SKM-1 treated with dmso at 0.1 percent for 144 hours (cell line): ENCODE measurements around the gene GDF10.

ENCODE experiments used
- DNase-seq: peaks from one replicate; lab custom pipeline; 2025; ENCODE audit not compliant: unreplicated experiment; lab: John Stamatoyannopoulos, UW

GDF10 gene

DNA sequence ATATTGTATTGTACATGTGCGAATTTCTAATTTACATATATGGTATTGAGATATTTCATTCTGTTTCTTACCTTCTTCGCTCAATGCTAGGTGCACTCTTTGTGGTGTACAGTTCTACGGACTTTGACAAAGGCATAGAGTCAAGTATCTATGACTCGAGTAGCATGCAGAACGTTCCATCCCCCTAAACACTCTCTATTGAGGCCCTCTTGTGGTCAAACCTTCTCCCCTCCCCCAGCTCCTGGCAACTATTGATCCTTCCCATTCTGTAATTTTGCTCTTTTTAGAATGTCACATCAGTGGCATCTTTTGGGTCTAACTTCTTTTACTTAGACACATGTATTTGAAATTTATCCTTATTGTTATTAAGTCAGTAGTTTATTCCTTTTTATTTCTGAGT is 30.7 kb upstream of the GDF10 start:
- DNase-seq, result no peak

GRCh38 chr10:47276071-47276470 is 23.9 kb upstream of the GDF10 start:
- DNase-seq, result no peak

DNA sequence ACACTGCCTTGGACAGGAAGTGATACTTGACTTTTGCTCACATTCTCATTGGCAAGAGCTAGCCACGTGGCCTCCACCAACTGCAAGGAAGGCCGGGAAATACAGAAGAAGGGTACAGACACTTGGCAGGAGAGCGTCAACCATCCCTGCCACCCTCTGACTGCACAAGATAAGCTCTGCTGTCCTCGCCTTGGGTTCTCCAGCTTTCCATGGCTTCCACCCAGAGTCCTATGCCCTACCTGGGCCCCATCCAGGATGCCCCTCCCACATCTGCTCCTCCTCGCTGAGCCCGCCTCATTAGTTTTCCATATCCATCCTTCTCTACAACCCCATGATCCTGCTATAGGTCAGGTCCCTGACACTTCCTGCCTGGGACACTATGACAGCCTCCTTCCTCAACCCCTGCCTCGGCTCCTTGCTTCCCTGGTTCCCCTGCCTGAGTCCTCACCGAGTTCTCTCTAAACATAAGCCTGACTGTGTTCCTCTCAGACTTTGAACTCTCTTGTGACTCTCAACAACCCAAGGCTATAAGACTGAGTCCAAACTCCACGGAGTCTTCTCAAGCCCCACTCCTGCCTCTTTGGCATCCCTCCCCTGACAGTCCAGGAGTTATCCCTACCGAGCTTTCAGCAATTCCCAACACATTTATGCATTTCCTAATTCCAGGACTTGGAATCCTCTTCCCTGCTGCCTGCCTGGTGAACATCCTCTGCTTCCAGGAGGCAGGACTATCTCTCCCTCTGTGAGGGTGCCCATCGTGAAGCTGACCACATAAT is 23.2 kb upstream of the GDF10 start:
- no peak for DNase-seq

DNA sequence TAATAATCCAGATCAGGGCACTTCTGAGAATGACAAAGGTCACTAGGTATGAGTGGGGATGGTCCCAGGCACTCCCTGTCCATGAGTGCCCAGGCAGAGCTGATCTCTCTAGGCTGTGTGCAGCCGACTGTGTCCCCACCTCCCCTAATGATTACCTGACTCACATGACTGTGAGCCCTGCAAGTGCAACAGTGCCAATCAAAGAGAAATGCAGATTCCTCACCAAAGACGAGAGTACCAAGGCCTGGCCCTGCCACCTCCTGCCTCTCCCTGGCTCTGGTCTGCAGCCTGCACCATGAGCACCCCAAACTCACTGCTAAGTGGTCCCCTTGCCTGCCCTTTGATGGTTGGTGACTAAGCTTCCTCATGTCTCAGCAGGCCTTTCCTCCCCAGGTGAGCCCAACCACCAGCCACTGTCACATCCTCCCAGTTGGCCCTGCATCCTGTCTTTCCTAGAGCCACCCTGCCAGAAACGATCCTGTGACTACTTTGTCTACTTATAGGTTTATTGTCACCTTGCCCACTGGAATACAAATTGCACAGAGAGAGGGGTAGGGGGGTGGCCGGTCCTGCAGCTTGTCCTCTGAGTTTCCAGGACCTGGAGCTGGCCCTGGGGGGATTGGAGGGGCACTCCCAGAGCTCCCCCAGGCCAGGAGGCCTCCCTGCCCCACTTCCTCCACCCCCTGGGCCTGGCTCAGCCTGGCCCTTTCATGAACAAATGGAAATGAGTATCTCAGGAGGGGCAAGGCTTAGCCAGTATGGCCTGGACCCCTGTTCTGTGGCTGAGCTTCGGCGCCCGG is 22.4 kb upstream of the GDF10 start:
- DNase-seq, result no peak

GRCh38 chr10:47278152-47278473 is 21.9 kb upstream of the GDF10 start:
- no peak for DNase-seq

DNA sequence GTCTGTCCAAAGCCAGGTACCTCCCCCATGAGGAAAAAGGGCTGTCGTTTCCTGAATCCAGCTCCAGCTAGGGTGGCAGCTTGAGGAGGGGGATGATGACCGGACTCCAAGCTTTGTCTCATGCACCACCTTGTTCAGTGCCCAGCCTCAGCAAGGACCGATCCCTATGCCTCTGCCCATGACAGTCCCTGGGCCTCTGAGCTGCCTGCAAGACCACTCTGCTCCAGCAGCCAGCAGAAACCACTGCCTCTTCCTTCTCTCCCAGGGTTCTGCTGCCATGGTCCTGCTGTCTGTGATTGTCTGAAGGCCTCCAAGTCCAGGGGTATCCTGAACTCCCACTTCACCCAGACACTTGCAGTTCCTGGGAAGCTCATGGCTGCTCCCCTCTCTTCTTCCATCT is 21.3 kb upstream of the GDF10 start:
- no peak for DNase-seq

DNA sequence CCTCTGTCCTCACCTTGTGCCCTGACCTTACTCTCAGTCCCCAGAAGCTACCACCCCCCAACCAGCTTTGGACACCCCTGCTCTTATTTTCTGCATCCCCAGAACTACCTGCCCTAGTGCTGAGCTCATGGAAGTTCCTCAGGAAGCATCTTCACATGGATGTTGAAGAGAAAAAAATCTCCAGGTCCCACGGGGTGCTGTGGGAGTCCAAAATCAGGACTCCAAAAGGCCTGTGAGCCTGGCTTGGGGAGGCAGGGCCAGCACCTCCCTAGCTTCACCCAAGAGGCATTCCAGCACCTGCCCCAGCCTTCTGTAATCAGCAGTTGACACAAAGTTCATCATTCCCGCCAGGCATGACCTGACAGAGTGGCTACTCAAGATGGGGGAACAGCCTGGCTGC is 20.7 kb upstream of the GDF10 start:
- DNase-seq, result no peak

- no peak for DNase-seq
Measured at GRCh38 chr10:47282005-47282656, 17.9 kb upstream of the GDF10 start.

GRCh38 chr10:47282657-47283018 is 17.4 kb upstream of the GDF10 start:
- no peak for DNase-seq

- no peak for DNase-seq
Measured at GRCh38 chr10:47283101-47283630, 16.8 kb upstream of the GDF10 start.

- DNase-seq, result no peak
Measured at GRCh38 chr10:47283848-47284247, 16.1 kb upstream of the GDF10 start.

DNA sequence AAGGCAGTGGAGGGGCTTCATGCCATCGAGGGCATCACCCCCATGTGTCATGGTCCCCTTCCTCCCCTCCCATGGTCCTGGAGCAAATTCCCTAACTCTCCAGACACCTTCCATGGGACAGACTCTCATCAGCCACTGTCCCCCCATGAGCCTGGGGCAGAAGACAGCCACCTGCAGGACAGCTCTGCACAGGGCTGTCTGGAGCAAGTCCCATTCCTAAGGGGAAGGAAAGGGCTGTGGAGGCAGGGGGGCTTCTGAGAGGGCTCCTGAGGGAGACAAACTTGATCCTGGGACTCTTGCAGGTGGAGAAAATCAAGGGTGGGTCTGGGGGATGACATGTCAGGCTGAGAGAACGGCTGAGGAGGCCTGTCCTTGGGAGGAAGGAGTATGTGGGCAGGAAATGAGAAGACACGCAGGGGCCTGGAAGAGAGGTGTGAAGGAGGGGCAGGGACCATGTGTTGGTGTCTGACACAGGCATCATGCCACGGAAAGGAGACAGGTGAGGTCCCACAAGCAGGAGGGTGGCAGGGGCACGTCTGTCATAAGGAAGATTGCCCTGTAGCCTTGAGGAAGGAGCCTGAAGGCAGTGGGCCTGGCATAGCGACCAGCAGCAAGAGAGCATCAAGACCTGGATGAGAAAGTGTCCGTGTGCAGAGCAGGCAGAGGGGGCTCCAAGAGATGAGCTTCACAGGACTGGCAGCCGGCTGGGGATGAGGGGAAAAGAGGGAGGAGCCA is 14.4 kb upstream of the GDF10 start:
- no peak for DNase-seq

- DNase-seq, result no peak
Measured at GRCh38 chr10:47286116-47286505, 13.9 kb upstream of the GDF10 start.

DNA sequence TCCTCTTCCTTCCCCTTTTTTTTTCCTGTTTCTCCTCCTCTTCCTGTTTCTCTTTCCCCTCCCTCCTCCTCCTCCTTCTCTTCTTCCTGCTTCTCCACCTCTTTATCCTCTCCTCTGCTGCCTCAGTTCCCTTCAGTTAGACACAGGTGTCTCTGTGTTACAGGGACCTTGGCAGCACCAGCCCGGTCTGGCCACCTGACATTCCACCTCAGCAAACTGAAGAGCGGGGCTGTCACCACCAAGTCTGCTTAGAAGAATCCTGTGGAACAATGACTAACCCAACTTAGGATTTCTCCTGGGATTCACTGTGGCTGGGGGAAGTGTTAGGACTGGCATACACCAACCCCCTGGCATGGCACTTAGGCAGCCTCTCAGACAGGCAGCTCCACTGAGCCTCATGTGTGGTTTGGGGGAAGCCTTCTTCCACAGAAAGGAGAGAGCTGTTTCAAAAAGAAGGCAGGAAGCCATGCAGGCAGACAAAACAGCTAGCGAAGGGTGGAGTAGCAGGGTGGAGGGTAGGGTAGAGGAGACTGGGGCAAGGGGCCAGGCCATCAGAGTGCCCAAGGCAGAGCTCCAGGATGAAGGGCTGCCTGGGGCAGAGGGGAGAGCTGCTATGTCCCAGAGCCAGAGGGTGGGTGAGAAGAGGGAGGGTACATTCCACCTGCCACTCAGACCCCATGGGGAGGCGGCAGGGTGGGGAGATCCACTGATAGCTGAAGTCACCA is 13.2 kb upstream of the GDF10 start:
- DNase-seq, result no peak

DNA sequence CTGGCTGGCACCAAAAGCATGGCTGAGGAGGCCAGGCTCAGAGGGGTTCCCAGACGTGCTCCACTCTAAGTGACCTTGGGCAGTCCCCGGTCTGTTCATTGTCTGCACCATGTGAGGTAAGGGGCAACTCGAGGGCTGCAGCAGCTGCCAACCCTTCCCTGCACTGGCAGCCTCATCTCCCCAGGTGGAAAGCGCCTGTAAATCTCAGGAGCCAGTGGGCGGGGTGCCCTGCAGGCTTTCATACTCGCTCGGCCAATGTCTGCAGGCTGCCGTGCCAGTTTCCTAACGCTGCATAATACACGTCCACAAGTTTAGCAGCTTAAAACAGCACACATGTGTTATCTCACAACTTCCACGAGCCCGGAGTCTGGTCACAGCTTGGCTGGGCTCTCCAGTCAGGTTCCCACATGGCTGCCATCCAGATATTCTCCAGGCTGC is 12.6 kb upstream of the GDF10 start:
- no peak for DNase-seq

DNA sequence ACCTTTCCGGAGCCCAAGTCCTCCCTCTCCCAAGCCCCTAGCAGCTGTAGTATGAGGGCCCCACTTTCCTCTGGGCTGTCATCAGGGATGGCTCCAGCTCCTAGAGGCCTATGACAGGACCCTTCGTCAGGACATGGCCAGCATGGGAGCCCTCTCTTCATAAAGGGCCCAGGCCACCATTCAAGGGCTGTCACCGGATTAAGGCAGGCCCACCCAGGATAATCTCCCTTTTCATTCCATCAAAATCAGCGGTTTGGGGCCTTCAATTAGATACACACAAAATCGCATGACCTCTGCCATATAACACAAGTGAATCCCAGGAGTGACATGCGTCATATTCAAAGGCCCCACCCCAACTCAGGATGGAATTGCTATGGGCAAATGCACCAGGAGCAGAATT is 12.2 kb upstream of the GDF10 start:
- no peak for DNase-seq

DNA sequence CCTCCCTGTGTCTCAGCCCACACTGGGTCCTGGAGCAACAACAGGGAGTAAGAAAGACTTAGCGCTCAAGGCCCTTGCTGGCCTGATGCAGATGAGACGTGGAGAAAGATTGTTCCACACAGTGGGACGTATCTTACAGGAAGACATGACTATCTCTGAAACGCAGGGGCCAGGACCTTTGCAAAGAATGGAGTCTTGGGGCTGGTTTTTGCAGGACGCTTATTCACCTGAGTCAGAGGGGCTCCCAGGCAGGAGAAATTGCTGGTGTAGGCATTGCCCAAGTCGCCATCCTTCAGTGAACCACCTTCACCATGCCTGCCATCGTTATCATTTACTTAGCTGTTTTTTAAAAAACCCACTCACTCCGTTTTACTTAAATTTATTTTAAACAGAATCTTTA is 11.8 kb upstream of the GDF10 start:
- DNase-seq, result no peak

DNA sequence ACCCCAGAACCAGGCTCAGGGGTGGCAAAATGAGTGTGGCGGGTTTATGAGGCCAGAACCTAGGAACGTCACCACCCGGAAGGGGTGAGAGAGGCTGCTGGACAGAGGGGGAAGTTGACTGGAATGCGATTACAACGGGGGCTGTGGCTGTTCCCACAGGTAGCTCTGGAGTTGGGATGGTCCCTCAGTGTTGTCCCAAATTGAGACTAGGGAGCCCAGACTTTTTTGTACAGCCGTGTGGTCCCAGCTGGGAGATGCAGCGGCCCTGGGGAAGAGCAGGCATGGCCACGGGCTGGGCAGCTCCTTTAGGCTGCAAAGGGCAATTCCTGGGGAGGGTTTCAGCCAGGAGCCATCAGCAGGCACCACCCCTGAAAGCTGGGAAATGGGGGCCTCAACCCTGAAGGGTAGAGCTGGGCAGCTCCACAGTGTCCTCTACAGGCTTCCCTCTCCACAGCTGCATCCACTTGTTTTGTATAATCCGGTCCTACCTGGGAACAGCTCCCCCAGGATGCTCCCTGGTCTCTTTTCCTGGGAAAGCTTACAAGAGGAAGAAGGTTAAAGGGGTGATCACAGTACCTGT is 11.0 kb upstream of the GDF10 start:
- no peak for DNase-seq

GRCh38 chr10:47289921-47290320 is 10.1 kb upstream of the GDF10 start:
- no peak for DNase-seq

DNA sequence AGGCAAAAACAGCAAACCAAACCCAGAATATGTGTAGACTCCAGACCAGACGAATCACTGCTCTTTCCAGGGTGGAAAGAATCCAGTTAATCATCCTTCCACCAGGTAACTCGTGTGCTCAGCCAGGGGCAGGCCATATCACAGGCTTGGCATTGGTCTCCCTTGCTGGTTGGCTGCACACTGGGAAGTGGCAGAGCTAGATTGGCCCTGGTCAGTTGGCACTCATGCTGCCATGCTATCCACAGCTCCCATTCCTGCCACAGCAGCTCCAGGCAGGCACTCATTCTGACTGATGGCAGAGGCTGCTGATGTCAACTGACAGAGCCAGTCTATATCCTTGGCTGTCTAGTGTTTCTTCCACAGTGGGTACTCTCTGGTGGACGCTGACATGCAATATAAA is 9.7 kb upstream of the GDF10 start:
- no peak for DNase-seq
